RWPE1 (cell line): ENCODE results near the gene IL31.
"Not testable (repeated sequence)": the region's sequence is repeated elsewhere in the genome, so short reads cannot be mapped to it uniquely, and the experiment has no call there.

Experiments
- CTCF ChIA-PET: fragments of 350-600 bp; sonication (Branson Sonifier 250); formaldehyde crosslinking; extraction: SDS; loops from one replicate; lab custom pipeline; 2021; lab: Yijun Ruan, JAX
- POLR2A ChIA-PET: fragments of 400-600 bp; formaldehyde crosslinking; extraction: SDS; loops from one replicate; lab custom pipeline; 2020; ENCODE audit warnings: antibody characterized with exemption; ENCODE audit not compliant: low non-redundant PET; lab: Yijun Ruan, JAX
- DNase-seq: peaks from one replicate; pipeline ENCODE4 v3.0.0; 2012; ENCODE audit warnings: low spot score
- H3K27ac ChIP-seq: fragments of 450-650 bp; 2 replicates; pipeline ENCODE4 v1.5.1; 2017
- TF ChIP-seq, protein P1 (sequence below): fragments of 450-650 bp; conservative IDR thresholded peaks from 2 replicates; pipeline ENCODE4 v1.5.1; 2017; ENCODE audit warnings: low read depth, mild to moderate bottlenecking

Gene IL31

DNA sequence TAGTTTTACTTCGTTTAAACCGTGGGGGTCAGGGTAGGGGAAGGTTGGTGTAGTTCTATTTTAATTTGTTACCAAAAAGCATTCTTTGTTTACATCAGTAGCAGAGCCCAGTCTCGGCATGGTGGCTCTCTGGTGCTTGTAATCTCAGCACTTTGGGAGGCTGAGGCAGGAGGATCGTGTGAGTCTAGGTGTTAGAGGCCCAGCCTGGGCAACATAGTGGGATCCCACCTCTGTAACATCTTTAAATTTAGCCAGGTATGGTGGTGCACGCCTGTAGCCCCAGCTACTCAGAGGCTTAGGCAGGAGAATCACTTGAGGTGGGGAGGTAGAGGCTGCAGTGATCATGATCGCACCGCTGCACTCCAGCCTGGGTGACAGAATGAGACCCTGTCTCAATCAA is 11.1 kb upstream of the IL31 start:
- TF ChIP-seq, protein P1, sequence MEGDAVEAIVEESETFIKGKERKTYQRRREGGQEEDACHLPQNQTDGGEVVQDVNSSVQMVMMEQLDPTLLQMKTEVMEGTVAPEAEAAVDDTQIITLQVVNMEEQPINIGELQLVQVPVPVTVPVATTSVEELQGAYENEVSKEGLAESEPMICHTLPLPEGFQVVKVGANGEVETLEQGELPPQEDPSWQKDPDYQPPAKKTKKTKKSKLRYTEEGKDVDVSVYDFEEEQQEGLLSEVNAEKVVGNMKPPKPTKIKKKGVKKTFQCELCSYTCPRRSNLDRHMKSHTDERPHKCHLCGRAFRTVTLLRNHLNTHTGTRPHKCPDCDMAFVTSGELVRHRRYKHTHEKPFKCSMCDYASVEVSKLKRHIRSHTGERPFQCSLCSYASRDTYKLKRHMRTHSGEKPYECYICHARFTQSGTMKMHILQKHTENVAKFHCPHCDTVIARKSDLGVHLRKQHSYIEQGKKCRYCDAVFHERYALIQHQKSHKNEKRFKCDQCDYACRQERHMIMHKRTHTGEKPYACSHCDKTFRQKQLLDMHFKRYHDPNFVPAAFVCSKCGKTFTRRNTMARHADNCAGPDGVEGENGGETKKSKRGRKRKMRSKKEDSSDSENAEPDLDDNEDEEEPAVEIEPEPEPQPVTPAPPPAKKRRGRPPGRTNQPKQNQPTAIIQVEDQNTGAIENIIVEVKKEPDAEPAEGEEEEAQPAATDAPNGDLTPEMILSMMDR: no peak
- CTCF ChIA-PET: no interaction called here
- no peak overlapping the region for H3K27ac ChIP-seq
- POLR2A ChIA-PET: no interaction called here
- DNase-seq: no peak

DNA sequence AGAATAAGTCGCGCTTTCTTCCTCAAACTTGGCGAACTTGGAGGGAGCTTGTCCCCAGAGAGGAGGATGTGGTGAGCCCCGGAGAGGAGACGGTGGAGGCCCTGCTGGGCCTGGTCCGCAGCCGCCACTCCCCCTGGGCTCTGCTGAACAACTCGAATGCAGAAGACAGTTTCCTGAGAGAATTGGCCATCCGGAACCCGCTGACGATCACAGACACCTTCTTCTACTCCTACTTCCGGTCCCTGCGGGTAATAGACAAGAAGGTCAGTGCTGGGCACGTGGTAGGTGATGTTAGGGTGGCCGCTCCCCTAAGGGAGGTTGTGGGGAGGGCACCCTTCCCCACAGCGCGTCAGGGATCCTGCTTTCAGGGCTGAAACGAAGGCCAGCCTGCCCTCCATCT is 10.5 kb upstream of the IL31 start:
- no peak overlapping the region for H3K27ac ChIP-seq
- no peak for DNase-seq
- POLR2A ChIA-PET: no interaction called here
- TF ChIP-seq, protein P1: no peak
- CTCF ChIA-PET: no interaction called here

DNA sequence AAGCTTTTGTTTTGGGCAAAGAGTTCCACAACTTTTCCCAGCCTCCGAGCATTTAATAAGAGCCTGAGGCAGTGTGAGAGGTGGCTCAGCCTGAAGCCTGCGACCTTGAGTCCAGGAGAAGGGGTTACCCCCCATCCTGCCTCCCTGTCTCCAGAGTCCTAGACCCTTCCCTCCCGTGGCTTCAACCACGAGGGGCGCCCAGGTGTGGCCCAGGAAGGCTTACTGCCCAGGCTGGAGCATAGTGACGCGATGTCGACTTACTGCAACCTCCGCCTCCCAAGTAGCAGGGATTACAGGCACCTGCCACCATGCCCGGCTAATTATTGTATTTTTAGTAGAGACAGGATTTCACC is 9.5 kb upstream of the IL31 start:
- no peak for DNase-seq
- H3K27ac ChIP-seq: no peak overlapping the region
- ChIA-PET CTCF (interaction anchor here (1.3 kb wide), 1 partner anchor 10 kb away, joined by 6 read pairs; no protein-coding TSS in a partner anchor), POLR2A (no interaction called here)
- TF ChIP-seq, protein P1: no peak

DNA sequence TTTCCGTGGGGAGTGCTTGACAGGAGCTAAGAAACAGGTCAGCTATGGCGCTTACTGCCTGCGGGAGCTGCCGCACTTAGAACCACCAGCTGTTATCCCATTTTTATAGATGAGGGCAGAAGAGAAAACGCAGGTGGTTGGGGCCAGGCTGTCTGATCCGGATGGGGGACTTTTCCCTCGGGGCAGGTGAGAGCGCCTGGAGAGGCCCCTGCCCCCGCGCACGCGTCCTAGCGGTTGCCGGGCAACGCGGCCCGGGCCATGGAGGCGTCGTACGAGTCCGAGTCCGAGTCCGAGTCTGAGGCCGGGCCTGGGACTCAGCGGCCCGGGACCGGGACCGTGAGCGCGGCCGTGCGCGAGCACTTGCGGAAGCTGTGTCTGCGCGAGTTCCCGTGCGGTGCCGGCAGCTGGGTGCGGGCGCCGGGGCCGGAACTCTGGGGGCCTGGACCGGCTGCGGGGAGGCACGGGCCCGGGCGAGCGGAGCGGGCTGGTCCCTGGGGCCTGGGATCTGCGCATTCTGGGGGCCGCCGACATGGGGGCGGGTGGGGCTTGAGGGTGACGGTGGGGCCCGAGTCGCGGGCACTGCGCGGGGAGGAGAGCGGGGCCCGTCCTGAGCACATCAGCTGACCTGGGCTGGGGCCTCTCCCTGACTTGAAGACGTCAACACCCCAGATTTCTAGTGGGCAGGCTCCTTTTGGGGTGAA is 9.0 kb upstream of the IL31 start, which contains the start of gene LRRC43:
LRRC43 (plus strand) TSS at position 237 of the 701 bp plus-strand sequence; CDS start at position 259, 22 bp downstream.
- no peak for DNase-seq
- CTCF ChIA-PET: interaction anchor here (1.3 kb wide), 2 partner anchors 8 to 10 kb away, joined by 4 to 6 read pairs; no protein-coding TSS in a partner anchor
- H3K27ac ChIP-seq: no peak within 1 kb of the TSS
- TF ChIP-seq, protein P1: no peak
- POLR2A ChIA-PET: no interaction called here

DNA sequence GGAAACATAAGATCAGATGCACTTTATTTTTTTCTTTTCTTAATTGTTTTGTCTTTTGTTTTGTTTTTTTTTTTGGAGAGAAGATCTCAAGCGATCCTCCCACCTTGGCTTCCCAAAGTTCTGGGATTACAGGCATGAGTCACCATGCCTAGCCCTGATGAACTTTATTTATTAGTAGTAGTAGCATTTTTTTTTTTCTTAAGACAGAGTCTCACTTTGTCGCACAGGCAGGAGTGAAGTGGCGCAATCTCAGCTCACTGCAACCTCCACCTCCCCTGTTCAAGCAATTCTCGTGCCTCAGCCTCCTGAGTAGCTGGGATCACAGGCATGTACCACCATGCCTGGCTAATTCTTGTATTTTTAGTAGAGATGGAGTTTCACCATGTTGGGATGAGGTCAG is 2.5 kb upstream of the IL31 start:
- CTCF ChIA-PET: interaction anchor here (0.6 kb wide), 1 partner anchor 20 kb away, joined by 5 read pairs; no protein-coding TSS in a partner anchor
- DNase-seq, H3K27ac ChIP-seq, POLR2A ChIA-PET: not testable (repeated sequence)

DNA sequence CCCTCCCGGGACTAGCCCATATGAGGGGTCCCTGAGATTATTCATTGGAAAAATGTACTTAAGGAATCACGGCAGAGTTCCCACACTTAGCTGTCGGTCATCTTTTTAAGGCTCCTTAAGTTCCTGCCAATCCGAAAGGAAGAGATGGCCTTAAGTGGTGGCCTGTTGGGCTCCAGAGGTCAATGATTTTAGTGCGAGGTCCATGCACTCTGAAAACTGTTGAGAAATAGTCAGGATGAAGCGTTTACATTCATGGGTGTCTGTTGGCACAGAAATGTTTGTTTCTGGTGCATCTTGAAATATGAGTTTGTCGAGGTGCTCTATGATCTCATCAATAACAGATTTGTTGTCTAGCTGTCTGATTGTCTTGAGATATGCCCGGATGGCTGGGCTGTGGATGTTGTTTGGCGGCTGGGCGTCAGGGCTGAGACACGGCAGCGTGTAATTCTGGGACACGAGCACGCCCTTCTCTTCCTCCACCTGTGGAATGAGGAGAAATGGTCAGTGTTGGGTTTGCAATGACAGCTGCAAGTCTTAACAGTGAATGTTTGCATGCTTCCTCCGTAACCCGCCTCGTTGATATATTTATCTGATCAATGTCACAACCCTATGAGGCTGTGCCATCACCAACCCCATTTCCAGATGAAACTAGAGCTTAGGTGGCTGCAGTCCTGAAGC is 1.6 kb downstream of the IL31 start:
- ChIA-PET CTCF (interaction anchor here (0.9 kb wide), 1 partner anchor 24 kb away, joined by 4 read pairs; no protein-coding TSS in a partner anchor), POLR2A (no interaction called here)
- no peak overlapping the region for H3K27ac ChIP-seq
- DNase-seq: no peak
- TF ChIP-seq, protein P1: no peak

DNA sequence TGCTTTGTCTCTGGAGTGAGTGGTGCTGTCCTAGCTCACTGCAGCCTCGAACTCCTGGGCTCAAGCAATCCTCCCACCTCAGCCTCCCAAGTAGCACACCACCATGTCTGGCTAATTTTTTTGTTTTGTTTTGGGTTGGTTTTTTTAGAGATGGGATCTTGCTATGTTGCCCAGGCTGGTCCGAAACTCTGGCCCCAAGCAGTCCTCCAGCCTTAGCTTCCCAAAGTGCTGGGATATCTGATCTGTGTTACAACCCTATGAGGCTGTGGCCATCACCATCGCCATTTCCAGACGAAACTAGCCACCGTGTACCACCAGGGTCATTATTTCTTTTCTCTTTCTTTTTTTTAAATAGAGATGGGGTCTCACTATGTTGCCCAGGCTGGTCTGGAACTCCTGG is 2.6 kb downstream of the IL31 start:
- CTCF ChIA-PET: no interaction called here
- TF ChIP-seq, protein P1: no peak
- POLR2A ChIA-PET: no interaction called here
- no peak for DNase-seq
- H3K27ac ChIP-seq: no peak overlapping the region
